Measurements from ENCODE around the gene TLR1.
"Not testable (repeated sequence)": the region's sequence is repeated elsewhere in the genome, so short reads cannot be mapped to it uniquely, and the experiment has no call there.

DNA sequence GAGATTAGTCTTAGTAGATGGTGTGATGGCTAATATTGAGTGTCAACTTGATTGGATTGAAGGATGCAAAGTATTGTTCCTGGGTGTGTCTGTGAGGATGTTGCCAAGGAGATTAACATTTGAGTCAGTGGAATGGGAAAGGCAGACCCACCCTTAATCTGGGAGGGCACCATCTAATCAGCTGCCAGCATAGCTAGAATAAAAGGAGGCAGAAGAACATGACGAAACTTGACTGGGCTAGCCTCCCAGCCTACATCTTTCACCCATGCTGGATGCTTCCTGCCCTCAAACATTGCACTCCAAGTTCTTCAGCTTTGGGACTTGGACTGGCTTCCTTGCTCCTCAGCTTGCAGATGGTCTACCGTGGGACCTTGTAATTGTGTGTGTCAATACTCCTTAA, 34.3 kb downstream of the TLR1 start:
- TF ChIP-seq, protein P1, sequence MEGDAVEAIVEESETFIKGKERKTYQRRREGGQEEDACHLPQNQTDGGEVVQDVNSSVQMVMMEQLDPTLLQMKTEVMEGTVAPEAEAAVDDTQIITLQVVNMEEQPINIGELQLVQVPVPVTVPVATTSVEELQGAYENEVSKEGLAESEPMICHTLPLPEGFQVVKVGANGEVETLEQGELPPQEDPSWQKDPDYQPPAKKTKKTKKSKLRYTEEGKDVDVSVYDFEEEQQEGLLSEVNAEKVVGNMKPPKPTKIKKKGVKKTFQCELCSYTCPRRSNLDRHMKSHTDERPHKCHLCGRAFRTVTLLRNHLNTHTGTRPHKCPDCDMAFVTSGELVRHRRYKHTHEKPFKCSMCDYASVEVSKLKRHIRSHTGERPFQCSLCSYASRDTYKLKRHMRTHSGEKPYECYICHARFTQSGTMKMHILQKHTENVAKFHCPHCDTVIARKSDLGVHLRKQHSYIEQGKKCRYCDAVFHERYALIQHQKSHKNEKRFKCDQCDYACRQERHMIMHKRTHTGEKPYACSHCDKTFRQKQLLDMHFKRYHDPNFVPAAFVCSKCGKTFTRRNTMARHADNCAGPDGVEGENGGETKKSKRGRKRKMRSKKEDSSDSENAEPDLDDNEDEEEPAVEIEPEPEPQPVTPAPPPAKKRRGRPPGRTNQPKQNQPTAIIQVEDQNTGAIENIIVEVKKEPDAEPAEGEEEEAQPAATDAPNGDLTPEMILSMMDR (IDR thresholded peaks at IDR 0.05): not testable (repeated sequence)
- TF ChIP-seq POLR2A, EP300 (IDR thresholded peaks at IDR 0.05): not testable (repeated sequence)

All from tibial nerve (tissue), 4 donors.